CD4-positive, alpha-beta T cell treated with Interleukin-6 at 100 ng/mL for 8 hours (primary cell): ENCODE results near the gene CORO7.
"Not testable (repeated sequence)": the region's sequence is repeated elsewhere in the genome, so short reads cannot be mapped to it uniquely, and the experiment has no call there.

Experiments used
- DNase-seq: peaks from one replicate; pipeline ENCODE4 v3.0.0-alpha.2; 2020; ENCODE audit warnings: mixed read lengths, low spot score

The CORO7 gene

GRCh38 chr16:4401510-4401909, 14.9 kb downstream of the CORO7 start:
- no peak for DNase-seq

DNA sequence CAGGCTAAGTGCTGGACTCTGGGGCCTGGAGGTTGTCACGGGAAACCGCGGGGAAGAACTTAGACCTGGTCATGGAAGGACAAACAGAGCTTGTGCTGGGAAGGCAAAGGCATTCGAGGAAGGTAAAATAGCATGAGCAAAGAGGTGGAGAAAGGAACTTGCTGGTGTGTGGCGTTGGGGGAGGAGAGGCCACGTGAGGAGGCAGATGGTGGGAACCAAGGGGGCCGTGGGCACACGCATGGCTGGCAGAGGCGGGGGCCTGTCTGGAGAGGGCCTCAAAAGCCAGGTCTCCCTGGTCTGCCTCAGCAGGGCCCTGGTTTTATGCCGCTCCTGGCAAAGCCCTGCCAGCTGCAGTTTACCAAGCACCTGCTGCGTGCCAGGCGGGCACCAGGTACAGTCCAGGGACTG, 15.3 kb downstream of the CORO7 start:
- DNase-seq, result no peak

- DNase-seq, result no peak
These were observed 17.2 kb downstream of the CORO7 start for GRCh38 chr16:4399001-4399730.

GRCh38 chr16:4395055-4395726, 21.2 kb downstream of the CORO7 start:
- DNase-seq, result no peak

DNA sequence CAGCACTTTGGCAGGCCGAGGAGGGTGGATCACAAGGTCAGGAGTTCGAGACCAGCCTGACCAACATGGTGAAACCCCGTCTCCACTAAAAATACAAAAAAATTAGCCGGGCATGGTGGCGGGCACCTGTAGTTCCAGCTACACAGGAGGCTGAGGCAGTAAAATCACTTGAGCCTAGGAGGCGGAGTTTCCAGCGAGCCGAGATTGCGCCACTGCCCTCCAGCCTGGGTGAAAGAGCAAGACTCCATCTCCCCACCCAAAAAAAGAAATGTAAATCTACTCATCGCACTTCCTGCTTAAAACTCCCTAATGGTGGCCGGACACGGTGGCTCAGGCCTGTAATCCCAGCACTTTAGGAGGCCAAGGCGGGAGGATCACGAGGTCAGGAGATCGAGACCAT, 22.5 kb downstream of the CORO7 start:
- not testable (repeated sequence) for DNase-seq

DNA sequence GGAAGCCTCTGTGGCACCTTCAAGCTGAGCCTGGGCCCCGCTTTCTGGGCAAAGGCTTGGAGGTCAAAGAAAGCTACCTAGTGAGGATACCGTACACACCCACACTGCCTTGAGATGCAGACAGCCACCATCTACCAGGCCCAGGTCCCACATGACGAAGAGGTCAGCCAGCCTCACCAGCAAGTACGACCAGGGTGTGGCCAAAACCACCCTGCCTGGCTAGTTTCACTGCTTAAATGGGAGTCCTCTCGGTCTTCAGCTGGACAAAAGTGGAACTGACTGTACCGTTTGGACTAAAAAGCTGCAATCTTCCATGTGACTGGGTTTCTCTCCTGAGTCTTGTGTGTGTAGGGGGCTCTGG, 23.2 kb downstream of the CORO7 start:
- no peak for DNase-seq

GRCh38 chr16:4392382-4393239, 23.8 kb downstream of the CORO7 start:
- DNase-seq, result no peak

DNA sequence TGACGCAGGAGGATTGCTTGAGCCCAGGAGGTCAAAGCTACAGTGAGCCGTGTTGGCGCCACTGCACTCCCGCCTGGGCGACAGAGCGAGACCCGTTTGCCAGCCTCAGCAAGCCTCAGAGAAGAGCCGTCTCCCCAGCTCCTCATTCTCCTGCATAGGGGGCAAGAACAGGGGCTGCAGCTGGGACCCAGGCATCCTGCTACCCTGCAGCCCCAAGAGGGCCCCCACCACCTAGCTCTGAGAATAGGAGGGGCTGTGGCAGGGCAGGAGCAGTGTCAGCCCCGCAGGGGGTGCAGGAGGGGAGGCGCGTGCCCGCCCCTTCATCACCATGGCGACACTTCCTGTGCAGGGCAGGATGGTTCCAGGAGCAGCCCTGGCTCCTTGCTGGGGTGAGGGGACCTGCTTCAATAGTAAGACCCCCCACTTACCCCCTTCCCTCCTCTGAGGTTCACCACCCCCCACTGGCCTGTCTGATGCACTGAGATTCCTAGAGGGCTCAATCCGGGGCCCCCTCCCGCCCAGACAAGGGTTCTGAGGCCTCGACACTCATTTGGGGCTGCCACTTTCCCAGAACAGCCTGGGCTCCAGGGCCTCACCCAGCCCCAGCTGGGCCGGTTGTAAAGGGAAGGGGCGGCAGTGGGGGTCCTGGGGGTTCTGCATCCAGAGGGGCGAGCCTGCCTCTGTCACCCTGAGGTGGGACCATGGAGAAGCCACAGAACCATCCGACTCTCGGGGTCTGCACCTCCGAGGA, 24.6 kb downstream of the CORO7 start:
- no peak for DNase-seq

- DNase-seq, result no peak
These were observed 25.8 kb downstream of the CORO7 start for GRCh38 chr16:4390266-4391260.

DNA sequence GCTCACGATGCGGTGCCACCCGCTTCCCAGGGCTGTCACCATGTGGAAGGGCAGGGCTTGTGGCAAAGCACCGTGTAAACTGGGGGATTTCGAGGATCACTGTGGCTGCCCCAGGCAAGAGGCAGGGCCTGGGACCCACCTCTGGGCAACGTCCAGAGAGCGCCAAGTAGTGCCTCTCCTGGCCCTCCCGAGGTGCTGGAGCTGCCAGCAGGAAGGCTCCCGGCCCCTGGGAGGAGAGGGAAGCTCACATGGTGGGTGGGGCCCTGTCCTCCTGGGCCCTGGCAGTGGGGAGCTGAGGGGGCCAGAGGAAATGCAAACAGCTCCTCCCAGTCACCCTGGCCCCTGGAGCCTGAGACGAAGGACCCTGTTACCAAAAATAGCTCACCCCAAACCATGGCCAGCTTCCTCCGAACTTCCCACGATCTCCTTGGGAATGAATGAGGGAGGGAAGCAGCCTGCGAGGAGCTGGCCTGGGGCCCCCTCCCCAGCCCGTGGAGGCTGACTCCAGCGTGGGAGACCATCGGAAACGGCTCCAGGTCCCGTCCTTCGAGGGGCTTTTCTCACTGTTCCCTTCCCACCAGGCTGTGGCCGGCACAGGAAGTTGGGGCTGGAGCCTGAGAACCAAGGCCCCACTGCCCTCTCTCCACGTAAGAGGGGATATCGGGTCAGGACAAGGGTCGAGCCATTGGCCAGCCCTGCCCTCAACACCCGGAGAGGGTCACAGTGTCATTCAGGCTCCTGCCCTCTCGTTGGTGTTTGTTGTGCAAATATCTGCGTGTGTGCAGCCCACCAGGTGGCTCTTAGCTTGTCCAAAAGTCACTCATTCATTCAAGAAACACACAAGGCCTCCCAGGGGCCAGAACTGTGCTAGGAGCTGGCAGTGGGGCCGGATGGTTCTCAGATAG, 27.1 kb downstream of the CORO7 start:
- no peak for DNase-seq

DNA sequence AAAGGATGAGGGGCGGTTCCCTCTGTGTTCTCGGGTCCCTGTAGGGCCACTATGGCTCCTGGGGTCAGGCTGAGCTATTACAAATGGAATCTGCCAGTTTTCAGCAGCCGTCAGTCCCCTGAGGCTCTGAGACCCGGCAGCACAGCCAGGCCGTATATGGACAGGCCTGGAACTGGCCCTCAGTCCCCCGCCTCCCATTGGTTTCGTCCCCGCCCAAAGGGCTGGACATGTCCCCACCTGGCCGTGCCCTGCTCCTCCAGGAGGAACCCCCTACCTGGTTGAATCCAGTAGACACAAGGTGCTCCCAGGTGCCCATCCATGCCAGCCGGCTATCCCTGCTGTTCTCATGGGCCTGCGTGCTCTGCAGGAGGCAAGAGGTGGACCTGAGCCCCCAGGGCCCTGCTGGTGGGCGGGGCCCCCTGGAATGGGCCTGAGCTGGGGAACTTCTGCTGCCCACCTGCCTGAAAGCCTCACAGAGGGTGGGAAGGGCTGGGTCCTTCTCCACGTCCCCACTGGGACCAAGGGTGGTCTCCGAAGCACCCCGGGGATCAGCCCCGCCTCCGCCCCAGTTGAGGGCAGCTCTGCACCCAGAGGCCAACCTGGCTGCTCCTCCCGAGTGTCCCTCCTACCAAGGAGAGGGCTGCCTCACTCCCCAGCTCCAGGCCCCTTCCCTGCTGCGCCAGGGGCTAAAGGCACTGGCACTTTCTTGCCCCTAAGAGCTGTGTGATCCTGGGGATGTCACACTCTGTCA, 27.9 kb downstream of the CORO7 start:
- DNase-seq, result no peak

DNA sequence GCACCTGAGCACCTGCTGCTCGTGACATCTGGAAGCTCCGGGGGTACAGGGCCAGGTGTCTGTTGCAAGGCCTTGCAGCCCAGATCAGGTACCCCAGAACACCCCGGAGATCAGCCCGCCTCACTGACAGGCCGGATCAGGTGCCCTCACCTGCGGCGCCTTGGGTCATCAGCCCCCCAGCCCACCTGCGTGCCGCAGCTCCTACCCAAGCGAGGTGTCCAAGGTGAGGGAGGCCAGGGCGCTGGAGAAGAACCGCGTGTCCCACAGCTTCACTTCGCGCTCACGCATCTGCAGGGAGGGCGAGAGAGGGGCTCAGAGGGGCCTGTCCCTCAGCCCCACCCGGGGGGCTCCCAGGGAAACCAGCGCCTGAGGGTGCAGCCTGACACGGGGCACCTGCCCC, 28.6 kb downstream of the CORO7 start:
- DNase-seq, result no peak

DNA sequence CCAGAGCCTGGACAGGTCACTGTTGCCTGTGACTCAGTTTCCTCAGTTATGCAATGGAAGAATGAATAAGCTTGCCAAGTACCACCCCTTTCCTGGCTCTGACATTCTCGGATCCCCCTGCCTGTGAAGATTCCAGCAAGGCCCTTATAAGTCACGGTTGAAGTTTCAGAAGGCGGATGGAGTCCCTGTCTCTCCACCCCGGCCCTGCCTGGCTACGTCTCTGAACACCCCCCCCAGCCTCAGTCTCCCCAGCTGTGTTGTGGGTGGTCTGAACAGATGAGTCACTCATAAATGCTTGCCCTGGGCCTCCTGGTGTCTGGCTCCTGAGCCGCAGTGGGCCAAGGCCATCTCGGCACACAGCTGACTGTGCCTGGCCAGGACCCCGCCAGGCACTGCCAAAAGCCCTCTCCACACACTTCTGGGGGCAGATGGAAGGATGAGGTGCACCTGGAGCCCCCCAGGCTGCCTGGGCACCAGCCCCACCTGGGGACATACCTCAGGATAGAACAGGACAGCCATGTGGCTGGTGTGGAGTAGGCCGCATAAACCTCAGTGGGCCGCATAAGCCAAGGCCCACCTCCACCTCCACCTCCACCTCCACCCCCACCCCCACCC, 29.3 kb downstream of the CORO7 start:
- no peak for DNase-seq

GRCh38 chr16:4386451-4386805, 30.0 kb downstream of the CORO7 start:
- DNase-seq, result no peak

DNA sequence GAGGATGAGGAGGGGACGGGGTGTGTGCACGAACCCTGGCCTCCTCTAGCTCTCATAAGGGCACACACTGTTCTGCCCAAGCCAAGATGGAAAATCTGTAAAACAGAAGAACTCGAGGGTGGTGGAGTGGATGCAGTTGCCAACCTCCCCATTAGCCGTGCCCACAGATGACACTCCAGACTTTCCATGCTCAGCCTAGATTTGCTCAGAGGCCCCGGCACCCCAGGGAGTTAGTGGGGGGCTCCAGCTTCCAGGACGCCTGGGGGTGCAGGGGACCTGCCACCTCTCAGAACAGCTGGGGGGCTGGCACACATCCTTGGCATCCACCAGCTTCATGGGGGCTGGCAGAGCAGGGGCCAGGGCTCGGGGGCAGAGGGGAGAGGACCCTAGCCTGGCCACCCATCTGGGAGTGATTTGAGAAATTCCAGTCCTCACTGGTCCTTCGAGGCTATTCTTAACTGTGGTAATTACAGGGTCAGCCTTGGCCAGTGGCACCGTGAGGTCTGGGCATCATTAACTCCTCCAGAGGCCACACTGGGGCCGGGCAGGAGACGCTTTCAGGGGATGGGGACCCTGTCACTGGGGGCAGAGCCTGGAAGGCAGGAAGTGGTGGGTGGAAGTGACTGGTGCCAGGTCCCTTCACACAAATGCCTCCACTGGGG, 30.5 kb downstream of the CORO7 start:
- no peak for DNase-seq

DNA sequence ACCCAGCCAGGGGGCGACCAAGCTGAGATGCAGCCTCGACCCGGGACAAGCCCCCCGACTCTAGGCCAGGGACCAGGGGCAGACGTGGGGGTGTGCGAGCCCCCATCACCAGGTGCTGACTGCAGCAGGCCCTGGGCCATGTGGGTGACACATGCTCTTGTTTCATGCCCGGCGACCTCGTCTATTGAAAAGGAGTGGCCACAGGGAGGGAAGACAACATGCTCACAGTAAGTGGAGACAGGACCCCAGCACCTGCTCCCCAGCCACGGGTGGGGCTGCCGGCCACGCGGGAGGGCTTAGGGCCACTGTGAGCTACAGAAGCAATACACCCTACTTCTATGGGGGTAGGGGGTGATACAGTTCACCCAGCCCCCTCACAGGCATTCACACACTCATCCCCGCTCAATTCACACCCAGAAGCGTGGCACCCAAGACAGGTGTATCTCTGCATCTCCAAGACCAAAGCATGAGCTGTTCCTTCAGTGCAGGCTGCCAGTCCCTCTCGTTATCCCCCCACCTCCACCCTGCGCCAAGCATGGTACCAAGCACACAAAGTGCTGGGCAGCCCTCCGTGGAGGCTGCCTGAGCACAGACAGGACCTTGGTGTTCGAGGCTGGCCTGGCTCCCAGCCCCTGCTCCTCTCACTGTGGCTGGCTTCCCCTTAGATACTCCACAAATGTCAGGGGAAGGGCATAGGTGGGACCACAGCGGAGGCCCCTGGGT, 31.2 kb downstream of the CORO7 start:
- no peak for DNase-seq

DNA sequence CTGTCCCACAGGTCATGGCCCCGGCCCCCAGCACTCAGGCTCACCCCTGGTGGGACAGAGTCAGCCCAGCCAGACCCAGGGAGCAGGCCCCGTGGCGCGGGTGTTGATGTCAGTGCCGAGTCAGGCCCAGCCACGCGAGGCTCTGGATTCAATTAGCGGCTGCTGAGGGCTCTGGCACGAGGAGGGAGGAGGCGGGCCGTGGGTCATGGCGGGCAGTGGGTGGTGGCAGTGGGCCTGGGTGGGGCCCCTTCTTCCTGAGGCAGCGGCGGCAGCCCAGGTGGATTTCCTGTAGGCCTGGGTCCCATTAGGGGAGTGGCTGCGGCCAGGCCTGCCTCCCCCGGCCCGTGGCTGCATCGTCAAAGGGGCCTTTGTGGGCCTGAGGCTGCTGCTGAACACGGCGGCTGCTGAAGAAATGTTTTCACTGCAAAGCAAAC, 31.9 kb downstream of the CORO7 start:
- DNase-seq, result no peak
